Measurements from ENCODE around the gene ZSCAN31.
"Not testable (repeated sequence)": the region's sequence is repeated elsewhere in the genome, so short reads cannot be mapped to it uniquely, and the experiment has no call there.

Gene ZSCAN31

DNA sequence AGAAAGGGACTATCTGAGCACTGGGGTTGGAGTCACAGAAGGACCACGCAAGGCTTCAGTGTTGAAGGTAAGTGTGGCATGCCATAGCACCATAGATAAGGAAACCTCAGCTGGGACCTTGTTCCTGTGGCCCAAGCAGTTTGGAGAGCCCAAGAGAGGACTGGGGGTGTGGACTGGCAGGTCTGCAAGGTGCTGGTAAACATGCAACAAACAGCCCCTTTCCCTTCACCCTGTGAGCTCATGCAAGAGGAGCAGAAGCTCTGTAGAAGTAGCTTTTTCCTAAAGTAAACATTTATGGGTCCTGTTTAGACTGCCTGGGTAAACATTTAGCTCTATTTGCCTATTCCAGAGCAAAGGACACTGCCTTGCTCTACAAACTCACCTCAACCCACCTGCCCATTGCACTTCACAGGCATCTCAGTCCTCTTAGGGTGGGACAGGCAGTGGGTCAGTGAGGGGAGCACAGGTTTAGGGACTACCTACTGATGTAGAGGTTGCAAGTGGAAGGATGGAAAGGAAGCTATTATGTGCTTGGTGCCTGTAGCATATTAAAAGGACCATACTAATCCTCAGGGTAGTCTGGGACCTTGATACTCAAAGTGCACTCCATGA, 12.0 kb downstream of the ZSCAN31 start:
- Histone ChIP-seq H3K9ac (no peak overlapping the region), H4K20me1 (no peaks in the 10 kb centered on the region), H3K4me1 (no peaks in the 10 kb centered on the region), H3K4me2 (no peak overlapping the region), H3K27me3 (no peaks in the 10 kb centered on the region), H3K36me3 (peaks cover 40% of the 10 kb centered on the region), H3K27ac (no peak overlapping the region), H3K4me3 (no peak overlapping the region), H3K9me3 (peaks cover 68% of the 10 kb centered on the region)
- TF ChIP-seq Cebpa-rat (IDR thresholded peaks at IDR 0.05), result no peak

DNA sequence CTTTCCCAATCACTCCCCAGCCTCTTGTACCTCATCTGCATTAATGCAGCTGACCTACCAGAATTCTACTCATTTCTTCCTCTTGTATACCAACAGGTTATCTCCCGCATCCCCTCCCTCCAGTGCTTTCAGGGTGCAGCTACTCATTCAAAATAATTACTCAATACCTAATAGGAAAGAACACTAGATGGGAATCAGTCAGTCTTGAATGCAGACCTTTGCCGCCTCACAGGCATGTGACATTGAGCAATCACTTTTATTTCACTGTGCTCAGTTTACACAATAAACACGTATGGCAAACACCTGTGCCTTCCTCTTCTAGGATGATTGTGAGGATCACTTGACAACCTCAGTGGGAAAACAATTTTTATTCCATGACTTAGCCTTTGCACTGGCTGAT, 13.3 kb downstream of the ZSCAN31 start:
- TF ChIP-seq Cebpa-rat (IDR thresholded peaks at IDR 0.05), result no peak
- no peak overlapping the region for H3K9ac ChIP-seq
- H3K4me3 ChIP-seq, result no peak overlapping the region
- H3K9me3 ChIP-seq, result peaks cover 56% of the 10 kb centered on the region
- H3K27ac ChIP-seq, result no peak overlapping the region
- no peak overlapping the region for H3K4me2 ChIP-seq
- no peaks in the 10 kb centered on the region for H3K4me1 ChIP-seq
- H4K20me1 ChIP-seq, result no peaks in the 10 kb centered on the region
- no peaks in the 10 kb centered on the region for H3K27me3 ChIP-seq
- H3K36me3 ChIP-seq, result peaks cover 38% of the 10 kb centered on the region

- H3K36me3 ChIP-seq, H3K27ac ChIP-seq, H3K4me1 ChIP-seq, H3K9ac ChIP-seq, H3K27me3 ChIP-seq, H3K4me2 ChIP-seq, H3K4me3 ChIP-seq, H4K20me1 ChIP-seq: not testable (repeated sequence)
- peaks cover 13% of the 10 kb centered on the region for H3K9me3 ChIP-seq
Measured at GRCh38 chr6:28317866-28318265, 18.1 kb downstream of the ZSCAN31 start.

GRCh38 chr6:28315628-28316027, 20.3 kb downstream of the ZSCAN31 start:
- Histone ChIP-seq H3K9ac (no peak overlapping the region), H3K9me3 (peaks cover 18% of the 10 kb centered on the region), H3K4me3 (no peak overlapping the region), H4K20me1 (no peaks in the 10 kb centered on the region), H3K27ac (no peak overlapping the region), H3K27me3 (no peaks in the 10 kb centered on the region), H3K36me3 (peaks cover 3% of the 10 kb centered on the region; the same call in 1 of the 2 replicates), H3K4me1 (peaks cover 9% of the 10 kb centered on the region; the same call in 1 of the 2 replicates), H3K4me2 (no peak overlapping the region)
- no peak for TF ChIP-seq Cebpa-rat (IDR thresholded peaks at IDR 0.05)

GRCh38 chr6:28312939-28313338, 23.0 kb downstream of the ZSCAN31 start:
- peaks cover 3% of the 10 kb centered on the region; the same call in 1 of the 2 replicates for H3K36me3 ChIP-seq
- peaks cover 9% of the 10 kb centered on the region; the same call in 1 of the 2 replicates for H3K4me1 ChIP-seq
- no peak overlapping the region for H3K9ac ChIP-seq
- no peaks in the 10 kb centered on the region for H3K27me3 ChIP-seq
- no peak overlapping the region for H3K4me2 ChIP-seq
- no peak for TF ChIP-seq Cebpa-rat (IDR thresholded peaks at IDR 0.05)
- no peaks in the 10 kb centered on the region for H4K20me1 ChIP-seq
- H3K9me3 ChIP-seq, result peaks cover 18% of the 10 kb centered on the region
- H3K4me3 ChIP-seq, result no peak overlapping the region
- H3K27ac ChIP-seq, result no peak overlapping the region

DNA sequence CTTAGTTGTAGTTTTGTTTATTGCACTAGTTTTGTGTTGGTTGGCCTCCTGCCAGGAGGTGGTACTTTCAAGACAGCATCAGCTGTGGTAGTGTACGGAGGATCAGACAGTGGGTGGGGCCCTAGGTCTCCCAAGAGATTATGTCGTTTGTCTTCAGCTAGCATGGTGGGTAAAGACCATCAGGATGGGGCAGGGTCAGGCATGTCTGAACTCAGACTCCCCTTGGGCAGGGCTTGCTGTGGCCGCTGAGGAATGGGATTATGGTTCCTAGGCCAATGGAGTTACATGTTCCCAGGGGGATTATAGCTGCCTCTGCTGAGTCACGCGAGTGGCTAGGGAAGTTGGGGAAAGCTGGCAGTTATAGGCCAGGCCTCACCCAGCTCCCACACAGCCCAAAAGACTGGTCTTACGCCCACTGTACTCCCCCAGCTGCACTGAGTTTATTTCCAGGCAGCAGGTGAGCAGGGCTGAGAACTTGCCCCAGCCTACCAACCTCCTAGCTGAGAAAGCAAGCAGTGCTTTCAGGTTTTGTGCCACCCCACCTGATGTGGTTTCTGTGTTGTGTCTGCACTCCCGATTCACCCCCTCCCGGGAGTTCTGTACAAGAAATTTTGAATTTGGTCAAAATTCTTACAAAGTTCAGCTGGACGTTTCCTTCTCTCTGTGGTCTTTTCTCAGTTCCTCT, 24.7 kb downstream of the ZSCAN31 start:
- H3K4me1 ChIP-seq, result peaks cover 9% of the 10 kb centered on the region; the same call in 1 of the 2 replicates
- peaks cover 18% of the 10 kb centered on the region for H3K9me3 ChIP-seq
- no peak overlapping the region for H3K9ac ChIP-seq
- TF ChIP-seq Cebpa-rat (IDR thresholded peaks at IDR 0.05), result no peak
- H3K4me3 ChIP-seq, result no peak overlapping the region
- H3K36me3 ChIP-seq, result peaks cover 3% of the 10 kb centered on the region; the same call in 1 of the 2 replicates
- no peaks in the 10 kb centered on the region for H3K27me3 ChIP-seq
- H4K20me1 ChIP-seq, result no peaks in the 10 kb centered on the region
- peak overlapping the region; percentile 17 for H3K4me2 ChIP-seq
- H3K27ac ChIP-seq, result no peak overlapping the region

DNA sequence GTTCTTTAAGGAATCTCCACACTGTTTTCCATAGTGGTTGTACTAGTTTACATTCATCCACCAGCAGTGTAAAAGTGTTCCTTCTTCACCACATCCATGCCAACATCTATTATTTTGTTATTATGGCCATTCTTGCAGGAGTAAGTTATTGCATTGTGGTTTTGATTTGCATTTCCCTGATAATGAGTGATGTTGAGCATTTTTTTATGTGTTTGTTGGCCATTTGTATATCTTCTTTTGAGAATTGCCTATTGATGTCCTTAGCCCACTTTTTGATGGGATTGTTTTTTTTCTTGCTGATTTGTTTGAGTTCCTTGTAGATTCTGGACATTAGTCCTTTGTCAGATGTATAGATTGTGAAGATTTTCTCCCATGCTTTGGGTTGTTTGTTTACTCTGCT, 29.6 kb downstream of the ZSCAN31 start:
- not testable (repeated sequence) for H3K4me1 ChIP-seq, H3K9ac ChIP-seq, H3K36me3 ChIP-seq

GRCh38 chr6:28303570-28303969, 32.4 kb downstream of the ZSCAN31 start:
- H3K9me3 ChIP-seq, result no peaks in the 10 kb centered on the region
- no peaks in the 10 kb centered on the region for H3K4me1 ChIP-seq
- H3K9ac ChIP-seq, result no peak overlapping the region
- no peak overlapping the region for H3K27ac ChIP-seq
- peaks cover 7% of the 10 kb centered on the region; the same call in 1 of the 2 replicates for H3K36me3 ChIP-seq
- no peak overlapping the region for H3K4me2 ChIP-seq
- no peaks in the 10 kb centered on the region for H3K27me3 ChIP-seq
- TF ChIP-seq Cebpa-rat (IDR thresholded peaks at IDR 0.05), result no peak
- H4K20me1 ChIP-seq, result no peaks in the 10 kb centered on the region
- H3K4me3 ChIP-seq, result no peak overlapping the region

More for the DNA sequence above, 29.6 kb downstream of the ZSCAN31 start:
- not testable (repeated sequence) for H3K27ac ChIP-seq, H3K9me3 ChIP-seq, H3K4me2 ChIP-seq, H4K20me1 ChIP-seq, H3K27me3 ChIP-seq, H3K4me3 ChIP-seq

GRCh38 chr6:28296520-28297060, 39.4 kb downstream of the ZSCAN31 start:
- Histone ChIP-seq H3K4me2 (no peak overlapping the region), H3K9ac (no peak overlapping the region), H3K27ac (no peak overlapping the region), H4K20me1 (no peaks in the 10 kb centered on the region), H3K27me3 (no peaks in the 10 kb centered on the region), H3K9me3 (no peaks in the 10 kb centered on the region), H3K36me3 (peaks cover 17% of the 10 kb centered on the region), H3K4me1 (no peaks in the 10 kb centered on the region), H3K4me3 (no peak overlapping the region)
- no peak for TF ChIP-seq Cebpa-rat (IDR thresholded peaks at IDR 0.05)

DNA sequence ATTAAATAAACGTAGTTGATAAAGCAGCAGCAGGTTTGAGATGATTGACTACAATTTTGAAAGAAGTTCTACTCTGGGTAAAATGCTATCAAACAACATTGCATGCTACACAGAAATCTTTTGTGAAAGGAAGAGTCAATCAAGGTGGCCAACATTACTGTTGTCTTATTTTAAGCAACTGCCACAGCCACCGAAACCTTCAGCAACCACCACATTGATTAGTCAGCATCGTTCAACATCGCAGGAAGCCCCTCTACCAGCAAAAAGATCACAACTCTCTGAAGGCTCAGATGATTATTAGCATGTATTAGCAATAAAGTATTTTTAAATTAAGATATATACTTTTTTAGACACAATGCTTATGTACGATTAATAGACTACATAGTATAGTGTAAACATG, 40.6 kb downstream of the ZSCAN31 start:
- Histone ChIP-seq H3K36me3 (peaks cover 11% of the 10 kb centered on the region), H3K9me3 (no peaks in the 10 kb centered on the region)
- no peak for TF ChIP-seq Cebpa-rat (IDR thresholded peaks at IDR 0.05)

More for the DNA sequence above, 40.6 kb downstream of the ZSCAN31 start:
- Histone ChIP-seq H3K9ac (no peak overlapping the region), H3K4me3 (no peak overlapping the region), H3K27me3 (no peaks in the 10 kb centered on the region), H3K4me2 (no peak overlapping the region), H4K20me1 (no peaks in the 10 kb centered on the region), H3K4me1 (no peaks in the 10 kb centered on the region), H3K27ac (no peak overlapping the region)
